Measurements from ENCODE around the gene SLC2A9. TPM values are rescaled to one million over a fixed set of nuclear protein-coding genes. Genes with fewer than 3 reads are reported as not detected.

Gene SLC2A9
- total and polyA plus RNA-seq, 2 of the 13 experiments (the other 11 are each of a cell fraction or from before 2014, with no cell fraction given): 36.2 to 42.3 TPM

- ChIA-PET POLR2A (interaction anchor here (1.0 to 1.1 kb wide), 2 partner anchors 15 to 95 kb away, joined by 3 to 4 read pairs; no protein-coding TSS in a partner anchor), CTCF (ENCODE audit: low intra/inter-chr PET ratio, low total read pairs) (no interaction called here)
- BruUV-seq (replicated peaks): no TSS peak
- Histone ChIP-seq H3K27ac (ENCODE audit: extremely low read length, insufficient read depth, low read length) (peak overlapping the region; percentile 89), H3K9me3 (ENCODE audit: low read length) (no peaks in the 10 kb centered on the region), H3K79me2 (ENCODE audit: insufficient read depth, low read length) (peaks cover 53% of the 10 kb centered on the region), H3K27me3 (ENCODE audit: control insufficient read depth in 1 of 2, insufficient read depth in 2 of 2, low read length in 2 of 2) (no peaks in the 10 kb centered on the region), H2AFZ (ENCODE audit: low read length) (no peak overlapping the region), H3K4me1 (ENCODE audit: insufficient read depth, low read length) (peaks cover 96% of the 10 kb centered on the region), H3K9ac (ENCODE audit: insufficient read depth, low read depth, low read length) (peak overlapping the region; percentile 82), H3K4me3 (replicated peaks in 1 of 3; ENCODE audit: insufficient read depth in 1 of 3, low read depth in 2 of 3, low read length in 3 of 3) (peak overlapping the region; percentile 57 to 77 (median 63)), H4K20me1 (ENCODE audit: insufficient read depth, low read length) (no peaks in the 10 kb centered on the region), H3K36me3 (replicated peaks in 1 of 2; ENCODE audit: control insufficient read depth in 1 of 2, insufficient read depth in 2 of 2, low read length in 2 of 2) (peaks cover 3 to 11% of the 10 kb centered on the region in 2 experiments; a peak in 2 of 5 replicates), H3K4me2 (ENCODE audit: low read depth, low read length) (peak overlapping the region; percentile 85)
- WGBS (ENCODE audit: low lambda C conversion rate): 82% methylated on average over 6 of the region's 6 CpGs
- intact Hi-C loops (cut with micrococcal nuclease; ENCODE audit: unreplicated experiment): no loop called here
- in situ Hi-C loops (cut with HindIII; ENCODE audit: extremely low pct_ligation_motif_present, low pct_unique_long_range_greater_than_20kb): no loop called here
- DNase-seq (ENCODE audit: low spot score) (no peak), ATAC-seq (no peak), FAIRE-seq (no peak)
- no peak for TF ChIP-seq ZNF143 (CRISPR knock-in tag; IDR thresholded peaks at IDR 0.05)
- no peak for TF ChIP-seq BCL6 (CRISPR knock-in tag; IDR thresholded peaks at IDR 0.05)
- TF ChIP-seq ZNF704 (CRISPR knock-in tag; IDR thresholded peaks at IDR 0.05; ENCODE audit: borderline replicate concordance): no peak
- no peak for TF ChIP-seq ZNF282 (IDR thresholded peaks at IDR 0.05; ENCODE audit: partially characterized antibody)
- no peak for TF ChIP-seq RARG (CRISPR knock-in tag; IDR thresholded peaks at IDR 0.05; ENCODE audit: low read depth)
- no peak for TF ChIP-seq CBFB (CRISPR knock-in tag; IDR thresholded peaks at IDR 0.05)
- TF ChIP-seq HES4 (CRISPR knock-in tag; IDR thresholded peaks at IDR 0.05; ENCODE audit: borderline replicate concordance): no peak
- TF ChIP-seq NR2F6 (IDR thresholded peaks at IDR 0.05): no peak
- TF ChIP-seq NR2F6 (CRISPR knock-in tag; IDR thresholded peaks at IDR 0.05): no peak
- peak; percentile 97 for TF ChIP-seq ZNF629 (CRISPR knock-in tag; conservative IDR thresholded peaks at IDR 0.05)
- TF ChIP-seq SUZ12 (IDR thresholded peaks at IDR 0.05; ENCODE audit: low read depth, low read length): no peak
- peak; percentile 86 for TF ChIP-seq ZMYM3 (CRISPR knock-in tag; IDR thresholded peaks at IDR 0.05)
- peak; percentile 80; the same call in 1 of the 2 replicates for TF ChIP-seq ADNP (CRISPR knock-in tag; IDR thresholded peaks at IDR 0.05)
- peak; percentile 33; the same call in 1 of the 2 replicates for TF ChIP-seq ZNF354B (CRISPR knock-in tag; IDR thresholded peaks at IDR 0.05)
- TF ChIP-seq, protein P1, sequence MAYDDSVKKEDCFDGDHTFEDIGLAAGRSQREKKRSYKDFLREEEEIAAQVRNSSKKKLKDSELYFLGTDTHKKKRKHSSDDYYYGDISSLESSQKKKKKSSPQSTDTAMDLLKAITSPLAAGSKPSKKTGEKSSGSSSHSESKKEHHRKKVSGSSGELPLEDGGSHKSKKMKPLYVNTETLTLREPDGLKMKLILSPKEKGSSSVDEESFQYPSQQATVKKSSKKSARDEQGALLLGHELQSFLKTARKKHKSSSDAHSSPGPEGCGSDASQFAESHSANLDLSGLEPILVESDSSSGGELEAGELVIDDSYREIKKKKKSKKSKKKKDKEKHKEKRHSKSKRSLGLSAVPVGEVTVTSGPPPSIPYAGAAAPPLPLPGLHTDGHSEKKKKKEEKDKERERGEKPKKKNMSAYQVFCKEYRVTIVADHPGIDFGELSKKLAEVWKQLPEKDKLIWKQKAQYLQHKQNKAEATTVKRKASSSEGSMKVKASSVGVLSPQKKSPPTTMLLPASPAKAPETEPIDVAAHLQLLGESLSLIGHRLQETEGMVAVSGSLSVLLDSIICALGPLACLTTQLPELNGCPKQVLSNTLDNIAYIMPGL (CRISPR knock-in tag; IDR thresholded peaks at IDR 0.05; ENCODE audit: borderline replicate concordance in 1 of 2, low read depth in 1 of 2): 0 out of 4 replicates have a peak, but pooled peaks of 1 of the 2 experiments have one; percentile 8
- TF ChIP-seq KDM1A (CRISPR knock-in tag; IDR thresholded peaks at IDR 0.05): peak; percentile 55; the same call in 1 of the 2 replicates
Observed at GRCh38 chr4:10020106-10020505, 1.2 kb downstream of the SLC2A9 start.

Data from HepG2 (cell line).